ENCODE data around the gene RNF183.
"Not testable (repeated sequence)": the region's sequence is repeated elsewhere in the genome, so short reads cannot be mapped to it uniquely, and the experiment has no call there.

The RNF183 gene

GRCh38 chr9:113307396-113307975 lies 4.3 kb upstream of the RNF183 start:
- no peak overlapping the region for H3K4me3 Mint-ChIP-seq
- no peak overlapping the region for H3K27ac Mint-ChIP-seq
- H3K4me1 Mint-ChIP-seq (ENCODE audit: low read depth) = peaks cover 6% of the 10 kb centered on the region
- peaks cover 1% of the 10 kb centered on the region for H3K27me3 Mint-ChIP-seq
- no peaks in the 10 kb centered on the region for H3K9me3 Mint-ChIP-seq
- intact Hi-C loops (cut with micrococcal nuclease) = no loop called here
- H3K36me3 Mint-ChIP-seq (ENCODE audit: low read depth) = no peaks in the 10 kb centered on the region

- peaks cover 1% of the 10 kb centered on the region for H3K27me3 Mint-ChIP-seq
- no peak overlapping the region for H3K27ac Mint-ChIP-seq
- intact Hi-C loops (cut with micrococcal nuclease) = no loop called here
- peaks cover 6% of the 10 kb centered on the region for H3K4me1 Mint-ChIP-seq (ENCODE audit: low read depth)
- no peaks in the 10 kb centered on the region for H3K9me3 Mint-ChIP-seq
- H3K36me3 Mint-ChIP-seq (ENCODE audit: low read depth) = no peaks in the 10 kb centered on the region
- no peak overlapping the region for H3K4me3 Mint-ChIP-seq
Measured at GRCh38 chr9:113306566-113306965, 3.4 kb upstream of the RNF183 start.

DNA sequence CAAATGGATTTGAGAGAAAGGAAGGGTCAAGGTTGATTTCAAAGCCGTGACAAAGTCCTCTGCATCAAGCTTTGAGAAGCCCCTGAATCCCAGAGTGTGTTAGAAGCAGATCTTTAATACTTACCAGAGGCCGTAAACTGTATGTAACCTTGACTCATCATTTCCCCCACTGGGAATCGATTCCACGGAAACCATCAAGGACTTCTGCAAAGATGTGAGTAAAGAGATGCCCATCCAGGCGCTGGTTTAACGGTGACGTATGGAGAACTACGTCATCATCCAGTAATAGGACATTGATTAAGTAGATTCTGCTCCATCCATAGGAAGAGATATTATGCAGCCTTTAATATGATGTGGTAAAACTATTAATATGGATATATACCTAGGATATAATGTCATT lies 1.6 kb downstream of the RNF183 start:
- H3K4me3 Mint-ChIP-seq = no peak overlapping the region
- no peaks in the 10 kb centered on the region for H3K9me3 Mint-ChIP-seq
- H3K36me3 Mint-ChIP-seq (ENCODE audit: low read depth) = no peaks in the 10 kb centered on the region
- H3K27me3 Mint-ChIP-seq = peaks cover 1% of the 10 kb centered on the region
- H3K4me1 Mint-ChIP-seq (ENCODE audit: low read depth) = peaks cover 23% of the 10 kb centered on the region
- intact Hi-C loops (cut with micrococcal nuclease) = no loop called here
- H3K27ac Mint-ChIP-seq = no peak overlapping the region

GRCh38 chr9:113299800-113300292 lies 3.3 kb downstream of the RNF183 start:
- intact Hi-C loops (cut with micrococcal nuclease) = no loop called here
- Mint-ChIP-seq H3K27ac (peak overlapping the region; percentile 22), H3K27me3 (peaks cover 1% of the 10 kb centered on the region), H3K4me1 (ENCODE audit: low read depth) (peaks cover 18% of the 10 kb centered on the region), H3K36me3 (ENCODE audit: low read depth) (no peaks in the 10 kb centered on the region), H3K9me3 (no peaks in the 10 kb centered on the region), H3K4me3 (no peak overlapping the region)

- Mint-ChIP-seq H3K27me3 (peaks cover 1% of the 10 kb centered on the region), H3K36me3 (ENCODE audit: low read depth) (no peaks in the 10 kb centered on the region), H3K4me1 (ENCODE audit: low read depth) (peaks cover 18% of the 10 kb centered on the region), H3K9me3 (no peaks in the 10 kb centered on the region), H3K27ac (no peak overlapping the region), H3K4me3 (no peak overlapping the region)
- intact Hi-C loops (cut with micrococcal nuclease) = no loop called here
Measured at GRCh38 chr9:113298924-113299770, 4.0 kb downstream of the RNF183 start.

GRCh38 chr9:113298311-113298710 lies 4.9 kb downstream of the RNF183 start:
- H3K36me3 Mint-ChIP-seq (ENCODE audit: low read depth) = peaks cover 3% of the 10 kb centered on the region
- intact Hi-C loops (cut with micrococcal nuclease) = no loop called here
- peaks cover 1% of the 10 kb centered on the region for H3K27me3 Mint-ChIP-seq
- H3K9me3 Mint-ChIP-seq = no peaks in the 10 kb centered on the region
- H3K27ac Mint-ChIP-seq = no peak overlapping the region
- peaks cover 18% of the 10 kb centered on the region for H3K4me1 Mint-ChIP-seq (ENCODE audit: low read depth)
- no peak overlapping the region for H3K4me3 Mint-ChIP-seq

GRCh38 chr9:113296796-113297558 lies 6.2 kb downstream of the RNF183 start:
- H3K36me3 Mint-ChIP-seq (ENCODE audit: low read depth) = peaks cover 17% of the 10 kb centered on the region
- no peak overlapping the region for H3K27ac Mint-ChIP-seq
- peaks cover 18% of the 10 kb centered on the region for H3K4me1 Mint-ChIP-seq (ENCODE audit: low read depth)
- H3K4me3 Mint-ChIP-seq = no peak overlapping the region
- no peaks in the 10 kb centered on the region for H3K9me3 Mint-ChIP-seq
- H3K27me3 Mint-ChIP-seq = no peaks in the 10 kb centered on the region
- intact Hi-C loops (cut with micrococcal nuclease) = no loop called here

GRCh38 chr9:113296247-113296646 lies 6.9 kb downstream of the RNF183 start:
- H3K4me1 Mint-ChIP-seq (ENCODE audit: low read depth) = peaks cover 18% of the 10 kb centered on the region
- H3K27ac Mint-ChIP-seq; H3K9me3 Mint-ChIP-seq; intact Hi-C loops (cut with micrococcal nuclease); H3K27me3 Mint-ChIP-seq; H3K4me3 Mint-ChIP-seq: not testable (repeated sequence)
- H3K36me3 Mint-ChIP-seq (ENCODE audit: low read depth) = peaks cover 24% of the 10 kb centered on the region

DNA sequence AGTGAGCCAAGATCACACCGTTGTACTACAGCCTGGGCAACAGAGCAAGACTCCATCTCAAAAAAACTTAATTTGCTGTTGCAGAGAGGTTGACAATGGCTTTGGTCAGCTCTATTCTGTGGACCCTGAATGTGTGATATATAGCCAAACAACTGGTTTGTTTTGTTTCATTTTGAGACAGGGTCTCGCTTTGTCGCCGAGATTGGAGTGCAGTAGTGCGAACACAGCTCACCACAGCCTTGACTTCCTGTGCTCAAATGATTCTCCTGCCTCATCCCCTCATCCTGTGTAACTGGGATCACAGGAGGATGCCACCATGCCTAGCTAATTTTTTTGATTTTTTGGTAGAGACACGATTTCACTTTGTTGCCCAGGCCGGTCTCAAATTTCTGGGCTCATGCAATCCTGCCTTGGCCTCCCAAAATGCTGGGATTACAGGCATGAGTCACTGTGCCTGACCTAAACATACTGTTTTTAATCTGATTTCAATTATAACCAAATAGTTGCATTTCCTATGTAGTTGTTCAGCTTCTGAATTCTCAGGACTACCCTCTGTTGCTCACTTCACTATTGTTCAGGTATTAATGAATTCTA lies 9.8 kb downstream of the RNF183 start:
- H3K4me3 Mint-ChIP-seq = no peak overlapping the region
- intact Hi-C loops (cut with micrococcal nuclease) = no loop called here
- no peak overlapping the region for H3K27ac Mint-ChIP-seq
- peaks cover 53% of the 10 kb centered on the region for H3K36me3 Mint-ChIP-seq (ENCODE audit: low read depth)
- peaks cover 6% of the 10 kb centered on the region for H3K4me1 Mint-ChIP-seq (ENCODE audit: low read depth)
- no peaks in the 10 kb centered on the region for H3K27me3 Mint-ChIP-seq
- no peaks in the 10 kb centered on the region for H3K9me3 Mint-ChIP-seq

- no peaks in the 10 kb centered on the region for H3K9me3 Mint-ChIP-seq
- H3K36me3 Mint-ChIP-seq (ENCODE audit: low read depth) = peaks cover 78% of the 10 kb centered on the region
- no peaks in the 10 kb centered on the region for H3K27me3 Mint-ChIP-seq
- no peak overlapping the region for H3K4me3 Mint-ChIP-seq
- no peak overlapping the region for H3K27ac Mint-ChIP-seq
- no peaks in the 10 kb centered on the region for H3K4me1 Mint-ChIP-seq (ENCODE audit: low read depth)
- intact Hi-C loops (cut with micrococcal nuclease) = no loop called here
Measured at GRCh38 chr9:113290052-113290607, 13.0 kb downstream of the RNF183 start.

DNA sequence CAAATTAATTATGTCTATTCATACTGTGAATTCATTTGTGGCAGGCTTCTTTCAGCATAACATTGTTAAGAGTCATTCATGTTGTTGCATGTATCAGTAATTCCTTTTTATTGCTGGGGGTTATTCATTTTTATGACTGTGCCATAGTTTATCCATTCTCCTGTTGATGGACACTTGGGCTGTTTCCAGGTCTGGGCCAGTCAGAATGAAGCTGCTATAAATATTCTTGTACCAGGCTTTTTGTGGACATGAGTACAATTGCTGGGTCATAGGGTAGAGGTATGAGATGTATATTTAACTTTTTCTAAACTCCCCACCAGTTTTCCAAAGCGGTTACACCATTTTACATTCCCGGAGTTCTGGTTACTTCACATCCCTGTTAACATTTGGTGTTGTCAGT lies 14.1 kb downstream of the RNF183 start:
- H3K27me3 Mint-ChIP-seq = no peaks in the 10 kb centered on the region
- no peaks in the 10 kb centered on the region for H3K9me3 Mint-ChIP-seq
- no peak overlapping the region for H3K27ac Mint-ChIP-seq
- H3K36me3 Mint-ChIP-seq (ENCODE audit: low read depth) = peaks cover 88% of the 10 kb centered on the region
- no peaks in the 10 kb centered on the region for H3K4me1 Mint-ChIP-seq (ENCODE audit: low read depth)
- H3K4me3 Mint-ChIP-seq = no peak overlapping the region
- intact Hi-C loops (cut with micrococcal nuclease) = no loop called here

DNA sequence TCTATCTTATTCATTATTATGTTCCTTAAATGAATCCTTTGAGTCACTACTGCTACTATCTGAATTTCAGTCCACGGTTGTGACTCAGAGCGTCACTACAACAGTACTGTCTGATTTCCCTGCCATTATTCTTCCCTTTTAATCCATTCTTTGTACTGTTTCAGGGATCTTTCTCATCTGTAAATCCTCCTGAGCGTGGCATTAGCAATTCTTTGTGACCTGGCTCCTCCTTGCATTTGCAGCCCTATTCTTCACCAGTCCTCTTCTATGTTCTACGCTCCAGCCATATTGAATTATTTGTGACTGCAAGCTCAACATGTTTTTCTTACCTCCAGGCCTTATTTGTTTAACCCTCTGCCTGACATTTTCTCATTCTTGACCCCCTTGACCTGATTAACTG lies 21.8 kb downstream of the RNF183 start:
- no peaks in the 10 kb centered on the region for H3K27me3 Mint-ChIP-seq
- peaks cover 72% of the 10 kb centered on the region for H3K36me3 Mint-ChIP-seq (ENCODE audit: low read depth)
- H3K9me3 Mint-ChIP-seq = no peaks in the 10 kb centered on the region
- intact Hi-C loops (cut with micrococcal nuclease) = no loop called here
- H3K4me3 Mint-ChIP-seq = no peak overlapping the region
- peaks cover 4% of the 10 kb centered on the region for H3K4me1 Mint-ChIP-seq (ENCODE audit: low read depth)
- H3K27ac Mint-ChIP-seq = no peak overlapping the region

DNA sequence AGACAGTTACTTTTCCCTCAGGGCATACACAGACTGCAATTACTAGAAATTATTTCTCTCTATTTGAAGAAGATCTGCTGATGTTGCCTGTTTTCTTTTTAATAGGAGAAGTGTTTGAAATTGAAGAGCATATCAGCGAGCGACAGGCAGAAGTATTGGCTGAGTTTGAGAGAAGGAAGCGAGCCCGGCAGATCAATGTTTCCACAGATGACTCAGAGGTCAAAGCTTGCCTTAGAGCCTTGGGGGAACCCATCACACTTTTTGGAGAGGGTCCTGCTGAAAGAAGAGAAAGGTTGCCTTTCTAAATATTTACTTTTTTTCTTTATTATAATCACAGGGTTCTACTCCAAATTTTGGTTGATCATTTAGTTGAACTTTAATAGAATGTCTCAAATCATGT lies 24.3 kb downstream of the RNF183 start:
- Mint-ChIP-seq H3K4me1 (ENCODE audit: low read depth) (peaks cover 9% of the 10 kb centered on the region), H3K27me3 (no peaks in the 10 kb centered on the region), H3K9me3 (no peaks in the 10 kb centered on the region), H3K36me3 (ENCODE audit: low read depth) (peaks cover 55% of the 10 kb centered on the region), H3K27ac (no peak overlapping the region), H3K4me3 (no peak overlapping the region)
- intact Hi-C loops (cut with micrococcal nuclease) = loop anchor here (5.0 to 10.0 kb wide), 4 partner anchors 94 to 378 kb away; partner anchors contain the start of genes ALAD and SLC31A2
